HepG2 (cell line): Measurements from ENCODE around the gene BCAN. TPM values are rescaled to one million over a fixed set of nuclear protein-coding genes. Genes with fewer than 3 reads are reported as not detected.

ENCODE experiments used
- BCL6 ChIP-seq: IDR thresholded peaks from 2 replicates; pipeline ENCODE4 v1.6.1; 2016; ENCODE audit warnings: missing genetic modification reagents, missing compliant biosample characterization
- CBFB ChIP-seq: sonication (generic); formaldehyde crosslinking; IDR thresholded peaks from 2 replicates; pipeline ENCODE4 v1.4.0; 2020; ENCODE audit warnings: missing genetic modification reagents
- CSRNP1 ChIP-seq: sonication (generic); formaldehyde crosslinking; IDR thresholded peaks from 2 replicates; pipeline ENCODE4 v1.8.1; 2023; ENCODE audit warnings: mild to moderate bottlenecking, missing genetic modification reagents
- DR1 ChIP-seq: sonication (generic); formaldehyde crosslinking; IDR thresholded peaks from 2 replicates; pipeline ENCODE4 v1.8.0; 2021; ENCODE audit warnings: mild to moderate bottlenecking, missing genetic modification reagents, inconsistent platforms
- HNRNPK ChIP-seq: fragments of 200-400 bp; formaldehyde crosslinking; IDR thresholded peaks from 2 replicates; pipeline ENCODE4 v1.6.1; 2018; ENCODE audit warnings: low read length, low read depth, moderate library complexity, mild to moderate bottlenecking; ENCODE audit not compliant: poor library complexity, severe bottlenecking
- IRF9 ChIP-seq: sonication (generic); formaldehyde crosslinking; IDR thresholded peaks from 2 replicates; pipeline ENCODE4 v1.8.0; 2022; ENCODE audit warnings: missing genetic modification reagents, mild to moderate bottlenecking, borderline replicate concordance
- KDM1A ChIP-seq: IDR thresholded peaks from 2 replicates; pipeline ENCODE4 v1.6.1; 2016; ENCODE audit warnings: missing compliant biosample characterization
- KLF6 ChIP-seq: IDR thresholded peaks from 2 replicates; pipeline ENCODE4 v1.8.0; 2016; ENCODE audit warnings: missing biosample characterization, missing genetic modification reagents
- RAD21 ChIP-seq: fragments of 450-650 bp; formaldehyde crosslinking; IDR thresholded peaks from 2 replicates; pipeline ENCODE4 v1.5.0; 2020; ENCODE audit warnings: mild to moderate bottlenecking
- STAG1 ChIP-seq: sonication (generic); formaldehyde crosslinking; IDR thresholded peaks from 2 replicates; pipeline ENCODE4 v1.4.0; 2020; ENCODE audit warnings: missing genetic modification reagents
- TFDP1 ChIP-seq: IDR thresholded peaks from 2 replicates; pipeline ENCODE4 v1.6.1; 2016; ENCODE audit warnings: missing compliant biosample characterization, missing genetic modification reagents, borderline replicate concordance
- ZNF563 ChIP-seq: sonication (generic); formaldehyde crosslinking; IDR thresholded peaks from 2 replicates; pipeline ENCODE4 v1.8.0; 2022; ENCODE audit warnings: mild to moderate bottlenecking, moderate library complexity, missing genetic modification reagents
- ZNF687 ChIP-seq: sonication (generic); formaldehyde crosslinking; IDR thresholded peaks from 2 replicates; pipeline ENCODE4 v1.5.1; 2020; ENCODE audit warnings: mild to moderate bottlenecking, missing genetic modification reagents, moderate library complexity
- ZSCAN22 ChIP-seq: sonication (generic); formaldehyde crosslinking; IDR thresholded peaks from 2 replicates; pipeline ENCODE4 v1.4.0; 2020; ENCODE audit warnings: mild to moderate bottlenecking, missing genetic modification reagents
- polyA plus RNA-seq, 8 experiments: library from polyadenylated mRNA; depleted of rRNA in 3 of 8; stranded (reverse) in 7 of 8; unstranded in 1 of 8; fragments of >200 nt; fragmentation: Illumina TruSeq in 4 of 8; extraction: Trizol in 4 of 8; gene quantifications; 2 replicates each; pipeline versions ENCODE4 v1.2.1 to v1.2.3, GENCODE V29; 2011 to 2016; ENCODE audit warnings: low read depth in 4 of 8, missing spikeins in 1 of 8, mixed read lengths in 1 of 8; ENCODE audit not compliant: insufficient read depth in 1 of 8
- total RNA-seq, 5 experiments: library from RNA; depleted of rRNA; stranded (reverse); fragments of >200 nt; fragmentation: Illumina TruSeq; extraction: Trizol; gene quantifications; 2 replicates each; pipeline ENCODE4 v1.2.3, GENCODE V29; 2016; ENCODE audit warnings: low read depth in 1 of 5
- TF ChIP-seq, protein P1 (sequence below): sonication (generic); formaldehyde crosslinking; IDR thresholded peaks from 2 replicates; pipeline ENCODE4 v1.8.0; 2022; ENCODE audit warnings: missing genetic modification reagents, mild to moderate bottlenecking, moderate library complexity, borderline replicate concordance
- TF ChIP-seq, protein P2 (sequence below): sonication (generic); formaldehyde crosslinking; IDR thresholded peaks from 2 replicates; pipeline ENCODE4 v1.4.0; 2020; ENCODE audit warnings: missing genetic modification reagents

Gene BCAN
- total and polyA plus RNA-seq, 2 of the 13 experiments (the other 11 are each of a cell fraction or from before 2014, with no cell fraction given): not detected

DNA sequence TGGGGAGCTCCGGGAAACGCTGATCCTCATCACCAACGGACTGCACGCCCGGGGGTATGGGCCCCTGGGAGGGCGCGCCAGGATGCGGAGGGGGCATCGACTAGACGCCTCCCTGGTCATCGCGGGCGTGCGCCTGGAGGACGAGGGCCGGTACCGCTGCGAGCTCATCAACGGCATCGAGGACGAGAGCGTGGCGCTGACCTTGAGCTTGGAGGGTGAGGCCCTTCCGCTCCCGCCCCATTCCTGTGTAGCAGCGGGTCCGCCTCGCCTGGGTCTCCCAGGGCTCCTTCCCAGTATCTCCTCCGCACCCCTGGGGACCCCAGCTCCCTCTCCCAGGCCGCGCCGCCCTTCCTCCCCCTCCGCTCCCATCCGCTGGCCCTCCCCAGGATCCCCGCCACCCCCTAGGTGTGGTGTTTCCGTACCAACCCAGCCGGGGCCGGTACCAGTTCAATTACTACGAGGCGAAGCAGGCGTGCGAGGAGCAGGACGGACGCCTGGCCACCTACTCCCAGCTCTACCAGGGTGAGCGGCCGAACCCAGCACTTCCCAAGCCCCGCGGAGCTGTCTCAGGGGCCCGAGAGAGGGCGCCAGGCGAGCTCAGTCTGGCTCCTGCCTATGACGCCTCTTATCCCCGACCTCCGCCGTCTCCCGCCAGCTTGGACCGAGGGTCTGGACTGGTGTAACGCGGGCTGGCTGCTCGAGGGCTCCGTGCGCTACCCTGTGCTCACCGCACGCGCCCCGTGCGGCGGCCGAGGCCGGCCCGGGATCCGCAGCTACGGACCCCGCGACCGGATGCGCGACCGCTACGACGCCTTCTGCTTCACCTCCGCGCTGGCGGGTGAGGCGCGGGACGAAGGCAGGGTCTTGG lies 17.7 kb upstream of the BCAN start (continued):
- peak; percentile 49; the same call in 1 of the 2 replicates for TF ChIP-seq TFDP1 (CRISPR knock-in tag)
- peak; percentile 38; the same call in 1 of the 2 replicates for TF ChIP-seq ZNF563 (CRISPR knock-in tag)
- 0 out of 2 replicates have a peak, but pooled peaks have one; percentile 28 for TF ChIP-seq CBFB (CRISPR knock-in tag)
- 0 out of 2 replicates have a peak, but pooled peaks have one; percentile 11 for TF ChIP-seq RAD21 (CRISPR knock-in tag)
- no peak for TF ChIP-seq ZSCAN22
- TF ChIP-seq, protein P1, sequence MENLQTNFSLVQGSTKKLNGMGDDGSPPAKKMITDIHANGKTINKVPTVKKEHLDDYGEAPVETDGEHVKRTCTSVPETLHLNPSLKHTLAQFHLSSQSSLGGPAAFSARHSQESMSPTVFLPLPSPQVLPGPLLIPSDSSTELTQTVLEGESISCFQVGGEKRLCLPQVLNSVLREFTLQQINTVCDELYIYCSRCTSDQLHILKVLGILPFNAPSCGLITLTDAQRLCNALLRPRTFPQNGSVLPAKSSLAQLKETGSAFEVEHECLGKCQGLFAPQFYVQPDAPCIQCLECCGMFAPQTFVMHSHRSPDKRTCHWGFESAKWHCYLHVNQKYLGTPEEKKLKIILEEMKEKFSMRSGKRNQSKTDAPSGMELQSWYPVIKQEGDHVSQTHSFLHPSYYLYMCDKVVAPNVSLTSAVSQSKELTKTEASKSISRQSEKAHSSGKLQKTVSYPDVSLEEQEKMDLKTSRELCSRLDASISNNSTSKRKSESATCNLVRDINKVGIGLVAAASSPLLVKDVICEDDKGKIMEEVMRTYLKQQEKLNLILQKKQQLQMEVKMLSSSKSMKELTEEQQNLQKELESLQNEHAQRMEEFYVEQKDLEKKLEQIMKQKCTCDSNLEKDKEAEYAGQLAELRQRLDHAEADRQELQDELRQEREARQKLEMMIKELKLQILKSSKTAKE (CRISPR knock-in tag): 0 out of 2 replicates have a peak, but pooled peaks have one; percentile 15
- TF ChIP-seq DR1 (CRISPR knock-in tag): no peak
- TF ChIP-seq IRF9 (CRISPR knock-in tag): 0 out of 2 replicates have a peak, but pooled peaks have one; percentile 56
- 0 out of 2 replicates have a peak, but pooled peaks have one; percentile 2 for TF ChIP-seq STAG1 (CRISPR knock-in tag)
- 0 out of 2 replicates have a peak, but pooled peaks have one; percentile 45 for TF ChIP-seq CSRNP1 (CRISPR knock-in tag)
- TF ChIP-seq, protein P2, sequence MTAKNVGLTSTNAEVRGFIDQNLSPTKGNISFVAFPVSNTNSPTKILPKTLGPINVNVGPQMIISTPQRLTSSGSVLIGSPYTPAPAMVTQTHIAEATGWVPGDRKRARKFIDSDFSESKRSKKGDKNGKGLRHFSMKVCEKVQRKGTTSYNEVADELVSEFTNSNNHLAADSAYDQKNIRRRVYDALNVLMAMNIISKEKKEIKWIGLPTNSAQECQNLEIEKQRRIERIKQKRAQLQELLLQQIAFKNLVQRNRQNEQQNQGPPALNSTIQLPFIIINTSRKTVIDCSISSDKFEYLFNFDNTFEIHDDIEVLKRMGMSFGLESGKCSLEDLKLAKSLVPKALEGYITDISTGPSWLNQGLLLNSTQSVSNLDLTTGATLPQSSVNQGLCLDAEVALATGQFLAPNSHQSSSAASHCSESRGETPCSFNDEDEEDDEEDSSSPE: peak; percentile 35; the same call in 1 of the 2 replicates
- peak; percentile 74 for TF ChIP-seq ZNF687 (CRISPR knock-in tag)
- peak; percentile 36 for TF ChIP-seq HNRNPK
- TF ChIP-seq KDM1A (CRISPR knock-in tag): no peak
- 0 out of 2 replicates have a peak, but pooled peaks have one; percentile 12 for TF ChIP-seq KLF6 (CRISPR knock-in tag)
- TF ChIP-seq BCL6: peak; percentile 96
